Natural killer cell (primary cell): Measurements from ENCODE around the gene NRXN2. TPM values are rescaled to one million over a fixed set of nuclear protein-coding genes. Genes with fewer than 3 reads are reported as not detected.

ENCODE experiments used
- ATAC-seq, 3 donors: fragments of 150-1000 bp in 2 of 3; fragments of 200-7000 bp in 1 of 3; cut with Tn5 transposase; 1 replicate in 1 of 3; 2 replicates in 2 of 3; pipeline ENCODE4 v1.10.0; 2021; ENCODE audit warnings: mild to moderate bottlenecking in 2 of 3, moderate library complexity in 2 of 3
- DNase-seq, 2 donors: peaks; one replicate each; pipeline versions ENCODE4 v3.0.0 to v3.0.0-alpha.2; 2013 to 2021; ENCODE audit warnings: mixed read lengths in 1 of 2
- H3K27ac ChIP-seq: one replicate; pipeline ENCODE4 v1.5.1; 2013; ENCODE audit warnings: mild to moderate bottlenecking, low read length
- H3K27me3 ChIP-seq: one replicate; pipeline ENCODE4 v1.6.1; 2013; ENCODE audit warnings: low read length; ENCODE audit not compliant: control insufficient read depth, insufficient read depth
- H3K36me3 ChIP-seq: one replicate; pipeline ENCODE4 v1.6.1; 2013; ENCODE audit warnings: low read length; ENCODE audit not compliant: control insufficient read depth, insufficient read depth
- H3K4me1 ChIP-seq: one replicate; pipeline ENCODE4 v1.6.1; 2013; ENCODE audit warnings: low read length; ENCODE audit not compliant: control insufficient read depth, insufficient read depth
- H3K4me3 ChIP-seq: one replicate; pipeline ENCODE4 v1.5.1; 2013; ENCODE audit warnings: low read length
- H3K9me3 ChIP-seq: one replicate; pipeline ENCODE4 v1.6.1; 2013; ENCODE audit warnings: low read length; ENCODE audit not compliant: control insufficient read depth, insufficient read depth
- H3K27ac Mint-ChIP-seq, 2 donors: one replicate each; pipeline ENCODE4 v1.8.0; 2022; ENCODE audit warnings: mild to moderate bottlenecking in 2 of 2, mixed read lengths in 2 of 2, moderate library complexity in 1 of 2
- H3K27me3 Mint-ChIP-seq, 2 donors: one replicate each; pipeline ENCODE4 v1.8.0; 2022; ENCODE audit warnings: low read depth in 2 of 2, mixed read lengths in 2 of 2
- H3K36me3 Mint-ChIP-seq: one replicate; pipeline ENCODE4 v1.8.0; 2022; ENCODE audit warnings: mixed read lengths
- H3K4me1 Mint-ChIP-seq, 2 donors: one replicate each; pipeline ENCODE4 v1.8.0; 2022; ENCODE audit warnings: mixed read lengths in 2 of 2
- H3K4me3 Mint-ChIP-seq: one replicate; pipeline ENCODE4 v1.8.0; 2022; ENCODE audit warnings: mild to moderate bottlenecking, moderate library complexity, mixed read lengths
- H3K9me3 Mint-ChIP-seq, 2 donors: one replicate each; pipeline ENCODE4 v1.8.0; 2022; ENCODE audit warnings: mixed read lengths in 2 of 2
- WGBS: methylation state at CpG from one replicate; pipeline ENCODE4 v1.1.7; 2013; ENCODE audit warnings: missing lambda C conversion rate; ENCODE audit not compliant: insufficient coverage; 5-methylcytosine and 5-hydroxymethylcytosine counted together
- intact Hi-C: fragments of 100-400 bp; cut with micrococcal nuclease; formaldehyde crosslinking; loops from one replicate; pipeline ENCODE4 v1.14.2; 2022
- total RNA-seq, 4 donors: library from RNA; stranded (reverse); fragments of 120-200 nt in 1 of 4; gene quantifications; one replicate each; pipeline versions ENCODE4 v1.2.3 to v1.2.4, GENCODE V29; 2013 to 2022
- TF ChIP-seq, protein P1 (sequence below): fragments of 200-600 bp; IDR thresholded peaks from one replicate; pipeline ENCODE4 v1.8.0; 2022; ENCODE audit warnings: antibody characterized with exemption

The NRXN2 gene
- total RNA-seq, 3 donors from 2014 or later (not counting 1 experiment from before 2014, with no cell fraction given), result 2.9 to 9.6 (median 7.7) TPM

DNA sequence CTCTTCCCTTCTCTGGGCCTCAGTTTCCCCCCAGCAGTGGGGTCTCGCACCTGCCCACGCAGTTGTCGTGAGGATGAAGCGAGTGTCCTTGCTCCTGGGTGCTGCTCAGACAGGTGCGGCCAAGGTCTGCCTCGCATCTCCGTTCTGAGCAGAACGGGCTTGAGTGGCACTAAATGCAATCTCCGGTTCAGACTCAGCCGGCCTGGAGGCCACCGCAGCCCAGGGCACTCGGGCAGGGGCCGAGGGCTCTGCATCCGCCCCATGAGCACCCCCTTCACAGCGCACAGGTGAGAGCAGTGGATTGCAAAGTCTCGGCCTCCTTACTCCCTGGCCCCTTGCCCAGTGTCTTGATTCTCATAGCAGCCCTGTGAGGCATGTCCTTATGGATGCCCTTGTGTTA is 162.1 kb downstream of the NRXN2 start:
- H3K4me3 Mint-ChIP-seq, result no peak overlapping the region
- no peak overlapping the region for H3K27ac Mint-ChIP-seq
- ATAC-seq (no peak), DNase-seq (no peak)
- Histone ChIP-seq H3K9me3 (no peaks in the 10 kb centered on the region), H3K4me3 (no peak overlapping the region), H3K36me3 (no peaks in the 10 kb centered on the region), H3K27ac (no peak overlapping the region), H3K27me3 (no peaks in the 10 kb centered on the region), H3K4me1 (no peaks in the 10 kb centered on the region)
- H3K4me1 Mint-ChIP-seq, result peaks cover 0 to 6% of the 10 kb centered on the region in 2 donors
- no peaks in the 10 kb centered on the region for H3K36me3 Mint-ChIP-seq
- intact Hi-C loops, result no loop called here
- H3K27me3 Mint-ChIP-seq, result peaks cover 0 to 4% of the 10 kb centered on the region in 2 donors
- 91% methylated on average over 16 of the region's 16 CpGs for WGBS
- H3K9me3 Mint-ChIP-seq, result no peaks in the 10 kb centered on the region
- TF ChIP-seq, protein P1, sequence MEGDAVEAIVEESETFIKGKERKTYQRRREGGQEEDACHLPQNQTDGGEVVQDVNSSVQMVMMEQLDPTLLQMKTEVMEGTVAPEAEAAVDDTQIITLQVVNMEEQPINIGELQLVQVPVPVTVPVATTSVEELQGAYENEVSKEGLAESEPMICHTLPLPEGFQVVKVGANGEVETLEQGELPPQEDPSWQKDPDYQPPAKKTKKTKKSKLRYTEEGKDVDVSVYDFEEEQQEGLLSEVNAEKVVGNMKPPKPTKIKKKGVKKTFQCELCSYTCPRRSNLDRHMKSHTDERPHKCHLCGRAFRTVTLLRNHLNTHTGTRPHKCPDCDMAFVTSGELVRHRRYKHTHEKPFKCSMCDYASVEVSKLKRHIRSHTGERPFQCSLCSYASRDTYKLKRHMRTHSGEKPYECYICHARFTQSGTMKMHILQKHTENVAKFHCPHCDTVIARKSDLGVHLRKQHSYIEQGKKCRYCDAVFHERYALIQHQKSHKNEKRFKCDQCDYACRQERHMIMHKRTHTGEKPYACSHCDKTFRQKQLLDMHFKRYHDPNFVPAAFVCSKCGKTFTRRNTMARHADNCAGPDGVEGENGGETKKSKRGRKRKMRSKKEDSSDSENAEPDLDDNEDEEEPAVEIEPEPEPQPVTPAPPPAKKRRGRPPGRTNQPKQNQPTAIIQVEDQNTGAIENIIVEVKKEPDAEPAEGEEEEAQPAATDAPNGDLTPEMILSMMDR, result no peak

DNA sequence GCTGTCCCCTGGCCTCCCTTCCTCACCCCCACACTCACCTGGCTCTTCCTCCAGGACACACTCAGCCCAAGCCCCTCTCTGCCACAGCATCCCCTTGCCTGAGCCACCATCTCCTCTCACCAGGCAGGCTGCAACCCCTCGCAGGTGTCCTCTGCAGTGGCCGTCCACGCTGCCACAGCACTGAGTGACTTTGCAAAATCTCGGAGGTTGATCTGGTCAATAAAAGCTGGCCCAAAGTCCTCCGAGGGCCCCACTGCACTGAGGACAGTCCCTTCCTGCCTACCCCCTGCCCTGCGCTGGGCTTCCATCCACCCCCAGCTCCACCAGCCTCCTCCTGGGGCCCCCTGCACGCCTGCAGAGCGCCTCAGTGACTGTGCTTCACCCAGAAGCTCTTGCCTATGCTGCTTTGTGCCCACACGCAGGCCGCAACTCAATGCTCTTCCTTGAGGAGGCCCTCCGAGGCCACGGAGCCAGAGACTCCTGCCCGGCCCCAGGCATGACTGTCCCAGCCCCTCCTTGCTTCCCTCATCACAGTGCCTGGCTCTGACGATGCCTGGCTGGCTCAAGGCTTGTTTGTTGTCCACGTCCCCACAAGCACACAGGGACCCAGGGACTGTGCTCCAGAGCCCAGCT is 162.7 kb downstream of the NRXN2 start:
- peaks cover 0 to 6% of the 10 kb centered on the region in 2 donors for H3K4me1 Mint-ChIP-seq
- ATAC-seq (no peak), DNase-seq (no peak)
- H3K4me3 Mint-ChIP-seq, result no peak overlapping the region
- 72% methylated on average over 15 of the region's 15 CpGs for WGBS
- H3K36me3 ChIP-seq, result no peaks in the 10 kb centered on the region
- peaks cover 0 to 4% of the 10 kb centered on the region in 2 donors for H3K27me3 Mint-ChIP-seq
- H3K27ac Mint-ChIP-seq, result no peak overlapping the region
- no peak overlapping the region for H3K27ac ChIP-seq
- H3K4me3 ChIP-seq, result no peak overlapping the region
- no peaks in the 10 kb centered on the region for H3K27me3 ChIP-seq
- H3K9me3 Mint-ChIP-seq, result no peaks in the 10 kb centered on the region
- H3K9me3 ChIP-seq, result no peaks in the 10 kb centered on the region
- no peaks in the 10 kb centered on the region for H3K4me1 ChIP-seq
- TF ChIP-seq, protein P1, result no peak
- intact Hi-C loops, result no loop called here
- H3K36me3 Mint-ChIP-seq, result no peaks in the 10 kb centered on the region

DNA sequence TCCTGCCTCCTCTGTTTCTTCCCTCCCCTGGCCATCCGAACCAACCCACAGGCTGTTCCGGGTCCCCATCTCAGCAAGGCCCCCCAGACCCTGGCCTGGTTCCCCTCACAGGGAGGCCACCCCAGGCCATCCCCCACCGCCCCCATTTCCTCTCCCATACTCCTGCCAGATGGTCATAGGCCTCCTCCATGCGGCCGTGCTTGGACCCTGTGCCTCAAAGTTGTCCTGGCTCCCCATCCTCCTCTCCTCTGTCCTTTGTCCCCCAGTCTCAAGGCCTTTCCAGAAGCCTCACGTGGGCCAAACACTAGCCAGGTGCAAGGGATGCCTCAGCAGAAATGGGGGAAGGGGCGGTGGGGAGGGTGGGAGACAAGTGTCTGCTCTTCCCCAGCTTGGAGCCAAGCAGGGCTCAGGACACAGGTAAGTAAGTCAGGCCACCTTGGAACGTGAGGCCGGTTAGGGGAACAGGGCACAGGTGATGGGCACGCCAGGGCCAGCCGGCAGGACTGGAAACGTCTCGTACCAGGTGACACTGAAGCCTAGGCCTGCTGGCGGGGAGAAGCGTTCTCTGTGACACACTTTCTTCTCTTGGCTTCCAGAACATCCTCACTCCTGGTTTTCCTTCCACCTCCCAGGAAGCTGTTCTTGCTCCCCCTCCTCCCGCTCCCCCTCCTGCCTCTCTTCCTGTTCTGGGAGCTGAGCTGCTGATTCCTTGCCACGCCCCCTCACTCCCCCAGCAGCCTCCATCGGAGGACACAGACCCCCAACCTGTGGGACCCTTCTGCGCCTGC is 163.5 kb downstream of the NRXN2 start:
- H3K4me1 Mint-ChIP-seq, result peaks cover 0 to 3% of the 10 kb centered on the region in 2 donors
- 89% methylated on average over 19 of the region's 19 CpGs for WGBS
- H3K36me3 Mint-ChIP-seq, result no peaks in the 10 kb centered on the region
- H3K27ac Mint-ChIP-seq, result no peak overlapping the region
- Histone ChIP-seq H3K27me3 (no peaks in the 10 kb centered on the region), H3K4me1 (no peaks in the 10 kb centered on the region), H3K27ac (no peak overlapping the region), H3K9me3 (no peaks in the 10 kb centered on the region), H3K4me3 (no peak overlapping the region), H3K36me3 (no peaks in the 10 kb centered on the region)
- DNase-seq, result no peak
- H3K9me3 Mint-ChIP-seq, result no peaks in the 10 kb centered on the region
- intact Hi-C loops, result no loop called here
- TF ChIP-seq, protein P1, result no peak
- no peak overlapping the region for H3K4me3 Mint-ChIP-seq
- H3K27me3 Mint-ChIP-seq, result peaks cover 0 to 4% of the 10 kb centered on the region in 2 donors
- ATAC-seq, result no peak
